ENCODE data around the gene APRT. TPM values are rescaled to one million over a fixed set of nuclear protein-coding genes. Genes with fewer than 3 reads are reported as not detected.
"Not testable (repeated sequence)": the region's sequence is repeated elsewhere in the genome, so short reads cannot be mapped to it uniquely, and the experiment has no call there.

APRT gene
- total RNA-seq, 1 donor from 2014 or later: 301 TPM

DNA sequence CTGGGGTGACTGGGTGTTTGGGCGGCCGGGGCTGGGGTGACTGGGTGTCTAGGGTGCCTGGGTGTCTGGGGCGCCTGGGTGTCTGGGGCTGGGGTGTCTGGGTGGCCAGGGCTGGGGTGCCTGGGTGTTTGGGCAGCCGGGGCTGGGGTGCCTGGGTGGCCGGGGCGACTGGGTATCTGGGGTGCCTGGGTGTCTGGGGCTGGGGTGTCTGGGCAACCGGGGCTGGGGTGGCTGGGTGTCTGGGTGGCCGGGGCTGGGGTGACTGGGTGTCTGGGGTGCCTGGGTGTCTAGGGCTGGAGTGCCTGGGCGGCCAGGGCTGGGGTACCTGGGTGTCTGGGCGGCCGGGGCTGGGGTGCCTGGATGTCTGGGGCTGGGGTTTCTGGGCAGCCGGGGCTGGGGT is 13.4 kb upstream of the APRT start:
- intact Hi-C loops (cut with micrococcal nuclease): no loop called here
- Mint-ChIP-seq H3K36me3 (ENCODE audit: low read depth) (no peaks in the 10 kb centered on the region), H3K4me3 (no peak overlapping the region), H3K4me1 (ENCODE audit: low read depth) (no peaks in the 10 kb centered on the region), H3K27me3 (ENCODE audit: insufficient read depth) (no peaks in the 10 kb centered on the region), H3K9me3 (no peaks in the 10 kb centered on the region), H3K27ac (no peak overlapping the region)
- no peak for DNase-seq (ENCODE audit: low spot score)

DNA sequence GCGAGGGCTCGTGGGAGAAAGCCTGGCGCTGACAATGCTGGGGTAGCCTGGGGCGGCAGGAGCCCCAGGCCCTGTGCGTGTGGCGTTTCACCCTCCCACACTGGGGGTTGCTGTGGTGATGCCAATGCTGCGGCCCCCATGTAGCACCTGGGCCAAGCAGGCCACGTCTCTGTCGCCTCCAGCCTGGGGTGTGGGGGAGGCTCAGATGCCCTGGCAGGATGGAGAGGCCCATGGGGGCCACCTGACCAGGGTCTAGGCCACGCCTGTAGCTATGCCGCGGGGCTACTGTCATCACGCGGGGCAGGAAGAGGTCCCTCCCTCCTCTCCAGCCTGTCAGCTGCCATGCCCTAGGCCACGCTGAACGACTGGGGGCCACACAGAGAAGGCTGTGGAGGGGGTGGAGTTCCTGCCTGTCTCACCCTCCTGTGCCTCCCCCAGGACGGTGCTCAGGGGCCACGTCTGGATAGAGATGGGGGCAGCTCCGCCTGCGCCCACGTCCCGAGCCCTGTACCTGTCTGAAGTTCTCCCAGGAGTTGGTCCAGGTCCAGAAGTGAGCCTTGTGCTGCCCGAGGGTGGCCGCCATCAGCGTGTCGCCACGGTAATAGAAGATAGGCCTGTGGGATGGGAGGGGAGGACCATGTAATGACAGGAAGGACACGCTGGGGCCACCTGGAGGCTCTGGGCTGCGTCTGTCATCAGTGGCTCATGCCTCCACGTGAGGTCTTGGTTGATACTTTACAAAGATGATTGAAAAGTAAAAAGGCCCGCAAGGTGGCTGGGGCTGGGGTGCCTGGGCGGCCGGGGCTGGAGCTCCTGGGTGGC is 12.7 kb upstream of the APRT start:
- Mint-ChIP-seq H3K36me3 (ENCODE audit: low read depth) (no peaks in the 10 kb centered on the region), H3K4me3 (no peak overlapping the region), H3K27me3 (ENCODE audit: insufficient read depth) (no peaks in the 10 kb centered on the region), H3K9me3 (no peaks in the 10 kb centered on the region), H3K4me1 (ENCODE audit: low read depth) (no peaks in the 10 kb centered on the region), H3K27ac (no peak overlapping the region)
- DNase-seq (ENCODE audit: low spot score): no peak
- intact Hi-C loops (cut with micrococcal nuclease): no loop called here

DNA sequence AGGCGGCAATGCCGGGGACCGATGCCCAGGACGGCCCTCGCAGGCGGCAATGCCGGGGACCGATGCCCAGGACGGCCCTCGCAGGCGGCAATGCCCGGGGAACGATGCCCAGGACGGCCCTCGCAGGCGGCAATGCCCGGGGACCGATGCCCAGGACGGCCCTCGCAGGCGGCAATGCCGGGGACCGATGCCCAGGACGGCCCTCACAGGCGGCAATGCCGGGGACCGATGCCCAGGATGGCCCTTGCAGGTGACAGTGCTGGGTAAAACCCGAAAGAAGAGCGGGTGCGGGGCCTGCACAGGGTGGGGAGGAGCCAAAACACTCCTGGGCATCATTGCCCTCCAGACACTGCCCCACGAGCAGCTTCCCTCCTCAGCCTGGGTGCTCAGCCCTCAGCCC is 11.9 kb upstream of the APRT start:
- H3K27me3 Mint-ChIP-seq (ENCODE audit: insufficient read depth); DNase-seq (ENCODE audit: low spot score); intact Hi-C loops (cut with micrococcal nuclease); H3K36me3 Mint-ChIP-seq (ENCODE audit: low read depth); H3K9me3 Mint-ChIP-seq; H3K27ac Mint-ChIP-seq; H3K4me1 Mint-ChIP-seq (ENCODE audit: low read depth); H3K4me3 Mint-ChIP-seq: not testable (repeated sequence)

DNA sequence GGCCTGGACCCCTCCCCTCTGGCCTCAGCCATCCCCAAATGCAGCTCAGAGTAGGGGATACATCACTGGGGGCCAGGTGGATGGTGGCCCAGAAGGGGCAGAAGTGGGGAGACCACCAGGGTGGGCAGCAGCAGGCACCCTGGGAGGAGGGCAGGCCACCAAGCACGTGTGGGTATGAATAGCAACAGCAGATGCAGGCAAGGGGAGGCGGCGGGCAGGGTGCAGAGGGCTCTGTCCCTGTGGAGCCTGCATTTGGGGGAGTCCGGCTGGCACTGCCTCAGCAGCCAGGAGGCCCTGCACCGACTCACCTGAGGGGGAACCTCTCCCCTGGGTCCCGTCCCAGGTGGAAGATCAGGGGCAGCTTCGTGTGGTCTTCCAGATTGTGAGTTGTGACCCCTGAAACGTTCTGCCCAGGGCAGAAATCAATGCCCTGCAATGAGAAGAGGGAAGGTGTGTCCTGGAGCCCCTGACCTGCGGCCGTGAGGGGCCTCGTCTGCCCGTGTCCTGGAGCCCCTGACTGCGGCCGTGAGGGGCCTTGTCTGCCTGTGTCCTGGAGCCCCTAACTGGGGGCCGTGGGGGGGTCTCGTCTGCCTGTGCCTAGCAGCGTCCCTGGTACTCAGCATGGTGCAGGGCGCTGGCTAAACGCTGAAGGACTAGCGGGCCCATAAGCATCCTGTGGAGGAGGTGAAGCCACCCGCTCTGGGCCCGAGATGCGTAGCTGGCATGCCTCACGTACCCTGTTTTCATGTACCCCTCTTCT is 10.7 kb upstream of the APRT start:
- Mint-ChIP-seq H3K27me3 (ENCODE audit: insufficient read depth) (no peaks in the 10 kb centered on the region), H3K4me3 (no peak overlapping the region), H3K36me3 (ENCODE audit: low read depth) (no peaks in the 10 kb centered on the region), H3K9me3 (no peaks in the 10 kb centered on the region), H3K4me1 (ENCODE audit: low read depth) (no peaks in the 10 kb centered on the region), H3K27ac (no peak overlapping the region)
- no peak for DNase-seq (ENCODE audit: low spot score)
- intact Hi-C loops (cut with micrococcal nuclease): no loop called here

DNA sequence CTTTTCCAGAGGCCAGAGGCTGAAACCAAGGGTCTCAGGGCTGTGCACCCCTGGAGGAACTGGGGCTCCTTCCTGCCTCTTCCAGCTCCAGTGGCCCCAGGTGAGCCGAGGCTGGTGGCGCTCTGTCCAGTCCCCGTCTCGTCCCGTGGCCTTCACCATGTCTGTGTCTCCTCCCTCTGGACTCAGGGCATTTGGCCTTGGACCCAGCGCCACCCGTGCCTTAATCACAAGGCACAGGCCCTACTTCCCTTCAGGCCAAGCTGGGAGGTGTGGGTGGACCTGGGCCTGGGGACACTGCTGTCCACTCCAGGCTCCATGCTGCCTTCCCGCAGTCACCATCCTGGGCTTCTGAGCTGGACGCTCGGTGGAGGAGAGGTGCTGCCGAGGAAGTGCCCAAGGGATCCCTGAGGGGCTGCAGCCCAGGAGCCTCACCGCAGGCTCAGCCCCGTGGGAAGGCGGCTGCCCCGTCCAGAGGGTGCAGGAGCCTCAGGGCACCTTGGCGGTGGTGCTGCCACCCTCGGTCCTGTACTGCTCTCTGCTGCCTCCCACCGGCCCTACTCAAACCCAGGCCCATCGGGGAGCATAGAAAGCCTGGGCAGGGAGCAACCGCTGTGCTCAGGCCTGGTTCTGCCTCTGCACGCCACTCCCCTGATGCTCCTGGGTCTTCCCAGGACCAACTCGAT is 9.6 kb upstream of the APRT start:
- H3K36me3 Mint-ChIP-seq (ENCODE audit: low read depth): no peaks in the 10 kb centered on the region
- intact Hi-C loops (cut with micrococcal nuclease): no loop called here
- no peak for DNase-seq (ENCODE audit: low spot score)
- H3K27ac Mint-ChIP-seq: no peak overlapping the region
- H3K27me3 Mint-ChIP-seq (ENCODE audit: insufficient read depth): no peaks in the 10 kb centered on the region
- no peaks in the 10 kb centered on the region for H3K4me1 Mint-ChIP-seq (ENCODE audit: low read depth)
- no peak overlapping the region for H3K4me3 Mint-ChIP-seq
- no peaks in the 10 kb centered on the region for H3K9me3 Mint-ChIP-seq

DNA sequence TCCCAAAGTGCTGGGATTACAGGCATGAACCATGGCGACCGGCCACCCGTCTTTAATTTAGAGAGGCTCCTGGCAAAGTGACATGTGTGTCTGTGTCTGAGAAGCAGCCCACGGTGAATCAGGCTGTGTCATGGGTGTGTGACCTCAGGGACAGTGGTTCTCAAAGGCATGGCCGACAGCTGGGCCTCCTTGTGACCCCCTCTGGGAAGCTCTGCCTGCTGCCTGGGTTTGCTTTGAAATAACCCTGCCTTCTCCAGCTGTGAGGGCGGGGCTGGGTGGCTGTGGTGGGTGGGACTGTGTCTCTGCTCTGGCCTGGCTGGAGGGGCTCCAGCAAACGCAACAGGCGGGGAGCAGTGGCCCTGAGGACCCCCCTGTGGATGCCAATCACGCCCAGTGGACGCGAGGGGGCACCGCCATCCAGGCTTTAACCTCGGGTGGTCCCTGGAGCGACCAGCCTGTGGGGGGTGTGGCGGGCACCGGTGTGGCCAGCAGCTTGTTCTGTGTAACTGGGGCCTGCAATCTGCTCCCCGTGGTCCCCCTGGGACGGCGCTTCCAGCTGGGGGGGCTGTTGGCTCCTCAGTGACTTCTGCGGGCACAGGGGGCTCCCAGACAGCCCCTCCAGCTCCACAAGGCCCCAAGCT is 8.8 kb upstream of the APRT start:
- no peaks in the 10 kb centered on the region for H3K4me1 Mint-ChIP-seq (ENCODE audit: low read depth)
- H3K36me3 Mint-ChIP-seq (ENCODE audit: low read depth): no peaks in the 10 kb centered on the region
- H3K27me3 Mint-ChIP-seq (ENCODE audit: insufficient read depth): no peaks in the 10 kb centered on the region
- no peak for DNase-seq (ENCODE audit: low spot score)
- no peak overlapping the region for H3K4me3 Mint-ChIP-seq
- intact Hi-C loops (cut with micrococcal nuclease): no loop called here
- no peak overlapping the region for H3K27ac Mint-ChIP-seq
- no peaks in the 10 kb centered on the region for H3K9me3 Mint-ChIP-seq

DNA sequence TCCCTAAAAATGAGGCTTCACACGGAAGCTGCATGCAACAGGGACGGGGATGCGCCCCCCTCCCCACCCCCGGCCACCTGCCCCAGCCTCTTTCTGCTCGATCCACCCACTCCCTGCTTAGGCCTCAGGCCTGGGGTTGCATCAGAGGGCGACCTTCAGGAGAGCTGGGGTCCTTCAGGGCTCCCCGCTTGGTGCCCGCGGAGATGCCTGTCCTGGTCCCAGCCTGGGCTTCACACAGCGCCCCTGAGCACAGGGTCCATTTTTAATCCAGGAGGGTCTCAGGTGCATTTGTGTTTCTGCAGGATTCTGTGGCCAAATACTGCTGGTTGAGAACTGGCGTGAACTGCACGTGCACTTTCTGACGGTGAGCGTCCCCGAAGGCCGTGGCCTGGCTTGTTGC is 7.4 kb upstream of the APRT start:
- H3K4me1 Mint-ChIP-seq (ENCODE audit: low read depth): no peaks in the 10 kb centered on the region
- no peaks in the 10 kb centered on the region for H3K36me3 Mint-ChIP-seq (ENCODE audit: low read depth)
- no peaks in the 10 kb centered on the region for H3K27me3 Mint-ChIP-seq (ENCODE audit: insufficient read depth)
- no peak for DNase-seq (ENCODE audit: low spot score)
- no peak overlapping the region for H3K27ac Mint-ChIP-seq
- no peaks in the 10 kb centered on the region for H3K9me3 Mint-ChIP-seq
- intact Hi-C loops (cut with micrococcal nuclease): no loop called here
- H3K4me3 Mint-ChIP-seq: no peak overlapping the region

DNA sequence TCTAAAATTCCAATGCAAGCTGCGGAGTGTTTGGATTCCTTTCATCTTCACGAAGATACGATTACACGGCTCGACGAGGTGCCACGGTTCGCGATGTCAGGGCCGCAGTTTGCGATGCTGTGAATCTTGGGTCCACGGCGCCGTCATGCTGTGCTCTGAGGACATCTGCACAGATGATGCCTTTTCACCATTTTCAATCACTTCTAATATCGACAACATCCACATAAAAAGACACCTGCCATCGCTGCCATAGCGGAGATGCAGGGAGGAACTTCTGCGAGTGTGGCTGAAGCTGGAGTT is 6.8 kb upstream of the APRT start:
- intact Hi-C loops (cut with micrococcal nuclease): no loop called here
- Mint-ChIP-seq H3K27ac (no peak overlapping the region), H3K9me3 (no peaks in the 10 kb centered on the region)

DNA sequence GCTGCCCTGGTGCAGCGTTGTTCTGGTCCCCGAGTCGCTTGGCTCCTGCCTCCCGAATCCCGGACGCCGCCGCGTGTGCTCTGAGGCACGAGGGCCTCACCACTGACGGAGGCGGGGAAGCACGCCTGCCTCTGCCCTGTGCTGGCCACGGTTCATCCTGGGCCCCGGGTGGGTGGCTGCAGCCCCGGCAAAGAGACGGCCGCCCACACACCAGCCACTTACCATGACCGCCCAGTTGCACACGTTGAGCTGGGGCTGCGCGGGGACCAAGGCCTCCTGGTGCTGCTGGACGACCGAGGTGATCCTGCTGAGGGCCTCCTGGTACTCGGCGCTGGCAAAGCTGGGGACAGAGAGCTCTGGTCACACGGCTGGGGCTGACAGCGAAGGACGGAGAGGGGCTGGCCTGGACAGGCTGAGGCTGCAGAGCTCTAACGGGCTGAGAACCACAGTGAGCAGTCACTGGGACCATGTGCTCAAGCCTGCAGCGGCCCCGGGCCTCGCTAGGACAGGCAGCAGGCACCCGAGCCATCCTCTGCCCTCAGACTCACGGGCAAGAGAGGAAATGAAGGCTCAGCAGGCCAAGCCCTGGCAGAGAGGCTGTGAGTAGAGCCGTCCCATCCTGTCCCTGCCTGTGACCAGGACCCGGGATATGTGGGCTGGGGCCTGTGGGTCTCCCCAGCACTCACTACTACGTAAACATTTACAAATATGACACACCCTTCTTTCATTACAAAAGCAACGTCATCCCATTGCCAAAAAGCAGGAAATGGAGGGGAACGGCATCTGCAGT is 6.3 kb upstream of the APRT start:
- Mint-ChIP-seq H3K36me3 (ENCODE audit: low read depth) (no peaks in the 10 kb centered on the region), H3K4me3 (no peak overlapping the region), H3K27ac (no peak overlapping the region), H3K4me1 (ENCODE audit: low read depth) (no peaks in the 10 kb centered on the region), H3K9me3 (no peaks in the 10 kb centered on the region), H3K27me3 (ENCODE audit: insufficient read depth) (no peaks in the 10 kb centered on the region)
- intact Hi-C loops (cut with micrococcal nuclease): no loop called here
- no peak for DNase-seq (ENCODE audit: low spot score)

More for the DNA sequence above, 6.8 kb upstream of the APRT start:
- no peak for DNase-seq (ENCODE audit: low spot score)
- no peaks in the 10 kb centered on the region for H3K27me3 Mint-ChIP-seq (ENCODE audit: insufficient read depth)
- H3K36me3 Mint-ChIP-seq (ENCODE audit: low read depth): no peaks in the 10 kb centered on the region
- H3K4me1 Mint-ChIP-seq (ENCODE audit: low read depth): no peaks in the 10 kb centered on the region
- H3K4me3 Mint-ChIP-seq: no peak overlapping the region

DNA sequence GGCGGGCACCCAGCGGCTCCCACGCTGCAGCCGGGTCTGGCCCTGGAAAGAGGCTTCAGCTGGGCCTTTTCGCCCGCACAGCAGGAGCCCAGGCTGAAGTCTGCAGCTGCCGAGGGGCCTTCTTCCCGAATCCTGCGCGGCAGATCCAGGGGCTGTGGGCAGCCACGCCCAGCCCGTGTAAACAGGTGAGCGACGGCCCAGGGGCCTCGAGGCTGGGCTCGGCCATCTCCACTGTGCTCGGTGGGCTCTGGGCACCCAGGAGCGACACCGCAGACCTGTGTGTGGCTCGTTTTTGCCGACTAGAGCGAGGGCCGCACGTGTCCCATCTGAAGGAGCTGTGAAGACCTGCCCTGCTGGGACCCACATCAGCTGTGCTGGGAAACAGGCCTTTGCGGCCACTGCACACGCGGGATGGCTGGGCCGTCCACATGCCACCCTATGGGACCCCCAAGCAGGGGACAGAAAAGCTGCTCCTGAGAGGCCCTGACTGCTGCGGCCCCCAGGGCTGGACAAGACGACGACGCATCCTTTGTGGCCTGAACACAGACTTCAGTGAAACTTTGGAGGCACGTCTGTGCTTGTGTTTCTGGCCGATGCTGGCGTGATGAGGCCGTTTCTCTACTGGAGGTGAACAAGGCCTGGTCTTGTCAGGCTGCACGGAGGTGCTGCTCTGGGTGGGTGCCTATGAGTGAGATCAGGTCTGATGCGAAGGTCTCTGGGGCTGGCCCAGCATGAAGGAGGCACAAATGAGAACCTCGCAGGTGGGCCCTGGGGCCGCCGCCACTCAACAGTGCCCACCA is 5.2 kb upstream of the APRT start:
- Mint-ChIP-seq H3K9me3 (no peaks in the 10 kb centered on the region), H3K36me3 (ENCODE audit: low read depth) (no peaks in the 10 kb centered on the region), H3K27ac (no peak overlapping the region), H3K27me3 (ENCODE audit: insufficient read depth) (no peaks in the 10 kb centered on the region), H3K4me3 (no peak overlapping the region), H3K4me1 (ENCODE audit: low read depth) (no peaks in the 10 kb centered on the region)
- intact Hi-C loops (cut with micrococcal nuclease): loop anchor here (1.0 kb wide), 3 partner anchors 40 to 400 kb away; partner anchors contain the start of genes TRAPPC2L and ZNF778
- DNase-seq (ENCODE audit: low spot score): no peak

DNA sequence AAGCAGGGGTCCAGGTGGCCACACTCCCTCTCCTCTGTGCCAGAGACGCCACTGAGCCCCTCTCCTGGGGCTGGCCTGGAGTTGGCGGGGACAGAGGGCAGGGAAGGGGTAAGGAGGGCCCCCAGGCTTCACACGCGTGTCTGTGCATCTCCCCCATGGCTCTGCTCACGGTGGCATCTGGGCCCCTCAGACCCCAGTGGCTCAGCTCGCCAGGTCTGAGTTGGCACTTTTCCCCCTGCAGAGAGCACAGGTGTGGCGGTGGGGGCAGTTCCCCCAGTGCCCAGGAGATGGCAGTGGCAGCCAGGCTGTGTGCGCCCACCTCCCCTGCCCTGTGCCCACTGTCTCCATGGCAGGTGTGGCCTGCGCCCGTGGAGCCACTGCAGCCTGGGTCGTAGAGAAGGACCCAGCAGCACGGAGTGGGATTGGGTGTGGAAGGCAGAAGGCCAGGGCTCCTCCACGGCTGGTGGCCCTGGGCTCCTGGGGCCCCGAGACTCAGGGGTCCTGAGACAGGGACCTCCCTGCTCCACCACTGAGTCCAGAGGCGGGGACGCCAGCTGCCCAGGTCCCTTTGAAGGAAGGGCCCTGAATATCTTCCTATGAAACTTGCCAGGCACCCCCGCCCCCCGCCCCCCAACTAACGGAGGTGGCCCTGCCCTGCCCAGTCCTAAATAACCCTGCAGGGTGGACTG is 4.3 kb upstream of the APRT start:
- Mint-ChIP-seq H3K27ac (no peak overlapping the region), H3K4me3 (no peak overlapping the region), H3K36me3 (ENCODE audit: low read depth) (no peaks in the 10 kb centered on the region), H3K9me3 (no peaks in the 10 kb centered on the region), H3K4me1 (ENCODE audit: low read depth) (no peaks in the 10 kb centered on the region), H3K27me3 (ENCODE audit: insufficient read depth) (no peaks in the 10 kb centered on the region)
- intact Hi-C loops (cut with micrococcal nuclease): loop anchor here (1.0 kb wide), 3 partner anchors 41 to 401 kb away; partner anchors contain the start of genes TRAPPC2L and ZNF778
- DNase-seq (ENCODE audit: low spot score): no peak
